Activated naive CD4-positive, alpha-beta T cell treated with anti-CD3 and anti-CD28 coated beads, Interleukin-2, amount 50 U/mL, for 16 hours (primary cell): Measurements from ENCODE around the gene RYR1.
"Not testable (repeated sequence)": the region's sequence is repeated elsewhere in the genome, so short reads cannot be mapped to it uniquely, and the experiment has no call there.

Experiments used
- DNase-seq: peaks from one replicate; pipeline ENCODE4 v3.0.0-alpha.2; 2020

The RYR1 gene

GRCh38 chr19:38544569-38545315 is 111.3 kb downstream of the RYR1 start:
- DNase-seq, result no peak

GRCh38 chr19:38545596-38545995 is 112.1 kb downstream of the RYR1 start:
- no peak for DNase-seq

- DNase-seq, result no peak
Measured at GRCh38 chr19:38547421-38547820, 113.9 kb downstream of the RYR1 start.

- no peak for DNase-seq
Measured at GRCh38 chr19:38549061-38549460, 115.6 kb downstream of the RYR1 start.

- no peak for DNase-seq
Measured at GRCh38 chr19:38549942-38550341, 116.5 kb downstream of the RYR1 start.

GRCh38 chr19:38550376-38550775 is 116.9 kb downstream of the RYR1 start:
- DNase-seq, result no peak

- no peak for DNase-seq
Measured at GRCh38 chr19:38551450-38551813, 117.9 kb downstream of the RYR1 start.

GRCh38 chr19:38553239-38553638 is 119.7 kb downstream of the RYR1 start:
- not testable (repeated sequence) for DNase-seq

- DNase-seq, result no peak
Measured at GRCh38 chr19:38554676-38555141, 121.2 kb downstream of the RYR1 start.

- no peak for DNase-seq
Measured at GRCh38 chr19:38555200-38555599, 121.7 kb downstream of the RYR1 start.

GRCh38 chr19:38556521-38557174 is 123.2 kb downstream of the RYR1 start:
- no peak for DNase-seq

GRCh38 chr19:38557205-38557799 is 123.8 kb downstream of the RYR1 start:
- DNase-seq, result no peak

GRCh38 chr19:38558933-38559332 is 125.4 kb downstream of the RYR1 start:
- not testable (repeated sequence) for DNase-seq

- no peak for DNase-seq
Measured at GRCh38 chr19:38559428-38560401, 126.2 kb downstream of the RYR1 start.

- no peak for DNase-seq
Measured at GRCh38 chr19:38561053-38561606, 127.6 kb downstream of the RYR1 start.

GRCh38 chr19:38561658-38562057 is 128.2 kb downstream of the RYR1 start:
- no peak for DNase-seq

- DNase-seq, result no peak
Measured at GRCh38 chr19:38562096-38562495, 128.6 kb downstream of the RYR1 start.

- DNase-seq, result no peak
Measured at GRCh38 chr19:38563475-38563874, 130.0 kb downstream of the RYR1 start.

GRCh38 chr19:38564981-38565690 is 131.6 kb downstream of the RYR1 start:
- DNase-seq, result no peak

- no peak for DNase-seq
Measured at GRCh38 chr19:38565691-38566105, 132.2 kb downstream of the RYR1 start.

- DNase-seq, result no peak
Measured at GRCh38 chr19:38569368-38569983, 136.0 kb downstream of the RYR1 start.
